ENCODE measurements around the gene C8G. TPM values are rescaled to one million over a fixed set of nuclear protein-coding genes. Genes with fewer than 3 reads are reported as not detected.

C8G gene
- total RNA-seq, 1 experiment from 2014 or later = 2.1 TPM

DNA sequence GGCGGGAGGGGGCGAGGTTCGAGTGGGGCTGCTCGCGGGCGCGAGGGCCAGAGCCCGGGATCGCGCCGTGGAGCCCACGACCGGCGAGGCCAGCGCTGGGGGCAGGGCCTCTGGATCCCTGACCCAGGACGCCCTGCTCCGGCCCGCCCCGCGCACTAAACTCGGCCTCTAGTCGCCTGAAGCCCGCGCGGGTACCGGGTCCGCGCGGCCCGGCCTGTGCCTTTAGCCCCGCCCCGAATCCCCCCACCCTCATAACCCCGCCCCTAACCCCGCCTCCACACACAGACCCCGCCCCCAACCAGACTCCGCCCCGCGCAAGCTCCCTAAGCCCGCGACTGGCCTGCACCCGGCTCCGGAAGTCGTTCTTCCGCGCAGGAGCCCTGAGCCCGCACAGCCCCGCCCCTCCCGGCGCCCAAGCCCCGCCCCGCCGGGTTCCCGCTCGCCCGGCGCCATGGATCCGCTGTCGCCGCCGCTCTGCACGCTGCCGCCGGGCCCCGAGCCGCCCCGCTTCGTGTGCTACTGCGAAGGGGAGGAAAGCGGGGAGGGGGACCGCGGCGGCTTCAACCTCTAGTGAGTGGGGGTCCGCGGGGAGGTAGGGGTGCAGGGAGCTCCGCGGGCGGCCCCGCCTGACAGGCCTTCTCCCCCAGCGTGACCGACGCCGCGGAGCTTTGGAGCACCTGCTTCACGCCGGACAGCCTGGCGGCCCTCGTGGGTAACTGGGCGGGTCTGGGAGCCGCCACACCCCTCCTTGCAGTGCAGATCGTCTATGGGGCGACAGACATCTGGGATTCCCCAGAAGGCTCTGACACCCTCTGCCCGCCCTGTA is 47.2 kb downstream of the C8G start, which contains the start of gene PAXX (continued):
- TF ChIP-seq, protein P1, sequence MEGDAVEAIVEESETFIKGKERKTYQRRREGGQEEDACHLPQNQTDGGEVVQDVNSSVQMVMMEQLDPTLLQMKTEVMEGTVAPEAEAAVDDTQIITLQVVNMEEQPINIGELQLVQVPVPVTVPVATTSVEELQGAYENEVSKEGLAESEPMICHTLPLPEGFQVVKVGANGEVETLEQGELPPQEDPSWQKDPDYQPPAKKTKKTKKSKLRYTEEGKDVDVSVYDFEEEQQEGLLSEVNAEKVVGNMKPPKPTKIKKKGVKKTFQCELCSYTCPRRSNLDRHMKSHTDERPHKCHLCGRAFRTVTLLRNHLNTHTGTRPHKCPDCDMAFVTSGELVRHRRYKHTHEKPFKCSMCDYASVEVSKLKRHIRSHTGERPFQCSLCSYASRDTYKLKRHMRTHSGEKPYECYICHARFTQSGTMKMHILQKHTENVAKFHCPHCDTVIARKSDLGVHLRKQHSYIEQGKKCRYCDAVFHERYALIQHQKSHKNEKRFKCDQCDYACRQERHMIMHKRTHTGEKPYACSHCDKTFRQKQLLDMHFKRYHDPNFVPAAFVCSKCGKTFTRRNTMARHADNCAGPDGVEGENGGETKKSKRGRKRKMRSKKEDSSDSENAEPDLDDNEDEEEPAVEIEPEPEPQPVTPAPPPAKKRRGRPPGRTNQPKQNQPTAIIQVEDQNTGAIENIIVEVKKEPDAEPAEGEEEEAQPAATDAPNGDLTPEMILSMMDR (IDR thresholded peaks at IDR 0.05 in 2 of 3, conservative IDR thresholded peaks at IDR 0.05 in 1 of 3; ENCODE audit: borderline replicate concordance in 1 of 3, insufficient read depth in 1 of 3, low read depth in 2 of 3, low read length in 2 of 3) = no peak
- no peak for TF ChIP-seq ZNF274 (IDR thresholded peaks at IDR 0.05; ENCODE audit: low read depth, low read length)

DNA sequence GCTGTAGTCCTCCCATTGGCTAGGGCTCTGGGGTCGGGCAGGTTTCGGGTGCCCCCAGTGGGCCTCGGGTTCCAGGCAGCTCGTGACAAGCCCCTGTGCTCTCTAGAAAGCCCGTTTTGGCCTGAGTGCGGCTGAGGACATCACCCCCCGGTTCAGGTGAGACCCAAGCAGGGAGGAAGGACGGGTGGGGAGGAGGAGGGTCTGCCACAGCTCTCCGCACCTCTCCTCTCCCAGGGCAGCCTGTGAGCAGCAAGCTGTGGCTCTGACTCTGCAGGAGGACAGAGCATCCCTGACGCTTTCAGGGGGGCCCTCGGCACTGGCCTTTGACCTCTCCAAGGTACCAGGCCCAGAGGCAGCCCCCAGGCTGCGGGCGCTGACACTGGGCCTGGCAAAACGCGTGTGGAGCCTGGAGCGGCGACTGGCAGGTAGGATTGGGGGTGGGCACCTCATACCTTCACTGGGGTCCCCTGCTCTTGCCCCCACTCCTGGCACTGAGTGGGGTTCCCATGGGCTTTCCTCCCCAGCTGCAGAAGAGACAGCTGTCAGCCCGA is 47.9 kb downstream of the C8G start:
- intact Hi-C loops (cut with micrococcal nuclease) = loop anchor here (1.0 kb wide), 1 partner anchor 45 kb away; no protein-coding TSS in a partner anchor
- no TSS peak for BruUV-seq (replicated peaks)
- Histone ChIP-seq H3K9me3 (ENCODE audit: control insufficient read depth in 1 of 2, insufficient read depth in 1 of 2, low read depth in 1 of 2, low read length in 2 of 2) (no peaks in the 10 kb centered on the region; a peak in 1 of 4 replicates), H3K79me2 (ENCODE audit: insufficient read depth, low read length) (peaks cover 20% of the 10 kb centered on the region), H3K4me1 (ENCODE audit: control insufficient read depth in 1 of 2, insufficient read depth in 2 of 2, low read length in 2 of 2) (peaks cover 41 to 55% of the 10 kb centered on the region in 2 experiments), H3K9ac (ENCODE audit: low read length) (peak overlapping the region; percentile 97), H3K4me2 (ENCODE audit: low read length) (peak overlapping the region; percentile 99), H3K27me3 (ENCODE audit: insufficient read depth, low read length) (no peaks in the 10 kb centered on the region), H3K4me3 (replicated peaks in 1 of 2; ENCODE audit: low read depth in 1 of 2, low read length in 2 of 2) (peak overlapping the region; percentile 88 to 99), H3K36me3 (ENCODE audit: control insufficient read depth in 1 of 2, insufficient read depth in 2 of 2, low read length in 2 of 2) (peaks cover 0 to 12% of the 10 kb centered on the region in 2 experiments; a peak in 2 of 4 replicates), H3K27ac (ENCODE audit: low read depth, low read length) (peak overlapping the region; percentile 95), H3K9me2 (ENCODE audit: insufficient read depth) (no peaks in the 10 kb centered on the region), H2AFZ (ENCODE audit: low read depth, low read length, poor library complexity, severe bottlenecking) (no peak overlapping the region), H4K20me1 (ENCODE audit: insufficient read depth) (no peaks in the 10 kb centered on the region)
- DNase-seq (ENCODE audit: low read depth, low spot score) = no peak
- ChIA-PET RAD21 (ENCODE audit: low non-redundant PET in 1 of 2, low total read pairs in 2 of 2, uncharacterized antibody in 2 of 2, unreplicated experiment in 2 of 2) (interaction anchor here (1.3 kb wide), 2 partner anchors 45 kb away, joined by 3 to 4 read pairs; no protein-coding TSS in a partner anchor), POLR2A (interaction anchor here (1.0 to 1.7 kb wide), 4 partner anchors 9 to 248 kb away, joined by 3 to 19 read pairs (median 8); partner anchors contain the start of gene TUBB4B), CTCF (interaction anchor here (0.9 to 1.4 kb wide), 2 partner anchors 10 to 150 kb away, joined by 3 to 4 read pairs; partner anchors contain the start of gene AJM1)
- TF ChIP-seq, protein P2, sequence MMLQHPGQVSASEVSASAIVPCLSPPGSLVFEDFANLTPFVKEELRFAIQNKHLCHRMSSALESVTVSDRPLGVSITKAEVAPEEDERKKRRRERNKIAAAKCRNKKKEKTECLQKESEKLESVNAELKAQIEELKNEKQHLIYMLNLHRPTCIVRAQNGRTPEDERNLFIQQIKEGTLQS (IDR thresholded peaks at IDR 0.05) = no peak
- TF ChIP-seq ZFX (IDR thresholded peaks at IDR 0.05) = peak; percentile 6; the same call in 1 of the 2 replicates
- no peak; the same call in 1 of the 2 replicates for TF ChIP-seq POLR2AphosphoS5 (IDR thresholded peaks at IDR 0.05; ENCODE audit: low read depth, low read length)
- TF ChIP-seq RAD21 (IDR thresholded peaks at IDR 0.05; ENCODE audit: low read depth) = no peak
- TF ChIP-seq SIN3A (IDR thresholded peaks at IDR 0.05; ENCODE audit: low read depth) = no peak
- no peak for ATAC-seq
